GM12865 (cell line): Measurements from ENCODE around the gene IQCK.

Experiments
- DNase-seq: peaks from one replicate; pipeline ENCODE4 v3.0.0; 2010; ENCODE audit warnings: low read depth
- H3K4me3 ChIP-seq: 2 replicates; pipeline ENCODE4 v1.5.1; 2011; ENCODE audit warnings: mild to moderate bottlenecking, low read depth, low read length, control low read depth
- TF ChIP-seq, protein P1 (sequence below): IDR thresholded peaks from 2 replicates; pipeline ENCODE4 v1.5.1; 2011; ENCODE audit warnings: low read length, control low read depth, low read depth, inconsistent platforms; ENCODE audit not compliant: insufficient read depth; ENCODE audit errors: missing control alignments

The IQCK gene

DNA sequence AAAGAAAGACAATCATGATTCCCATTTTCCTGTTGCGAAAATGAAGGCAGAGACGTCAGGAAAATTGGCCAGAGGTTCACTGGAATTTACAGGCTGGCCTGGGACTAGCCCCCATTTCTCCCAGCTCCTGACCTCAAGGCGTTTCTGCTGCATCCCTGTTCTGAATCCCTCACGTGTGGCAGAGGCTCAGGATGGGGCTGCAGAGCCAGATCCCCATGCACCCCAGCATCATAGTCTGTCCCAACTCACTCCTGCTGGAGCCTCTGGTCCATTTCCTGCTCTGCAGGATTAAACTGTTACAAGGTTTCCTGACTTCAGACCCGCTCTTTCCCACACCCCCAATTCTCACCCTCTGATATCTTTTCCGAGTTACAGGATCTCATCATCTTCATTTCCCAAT is 163.7 kb downstream of the IQCK start:
- TF ChIP-seq, protein P1, sequence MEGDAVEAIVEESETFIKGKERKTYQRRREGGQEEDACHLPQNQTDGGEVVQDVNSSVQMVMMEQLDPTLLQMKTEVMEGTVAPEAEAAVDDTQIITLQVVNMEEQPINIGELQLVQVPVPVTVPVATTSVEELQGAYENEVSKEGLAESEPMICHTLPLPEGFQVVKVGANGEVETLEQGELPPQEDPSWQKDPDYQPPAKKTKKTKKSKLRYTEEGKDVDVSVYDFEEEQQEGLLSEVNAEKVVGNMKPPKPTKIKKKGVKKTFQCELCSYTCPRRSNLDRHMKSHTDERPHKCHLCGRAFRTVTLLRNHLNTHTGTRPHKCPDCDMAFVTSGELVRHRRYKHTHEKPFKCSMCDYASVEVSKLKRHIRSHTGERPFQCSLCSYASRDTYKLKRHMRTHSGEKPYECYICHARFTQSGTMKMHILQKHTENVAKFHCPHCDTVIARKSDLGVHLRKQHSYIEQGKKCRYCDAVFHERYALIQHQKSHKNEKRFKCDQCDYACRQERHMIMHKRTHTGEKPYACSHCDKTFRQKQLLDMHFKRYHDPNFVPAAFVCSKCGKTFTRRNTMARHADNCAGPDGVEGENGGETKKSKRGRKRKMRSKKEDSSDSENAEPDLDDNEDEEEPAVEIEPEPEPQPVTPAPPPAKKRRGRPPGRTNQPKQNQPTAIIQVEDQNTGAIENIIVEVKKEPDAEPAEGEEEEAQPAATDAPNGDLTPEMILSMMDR = no peak
- no peak overlapping the region for H3K4me3 ChIP-seq
- no peak for DNase-seq

DNA sequence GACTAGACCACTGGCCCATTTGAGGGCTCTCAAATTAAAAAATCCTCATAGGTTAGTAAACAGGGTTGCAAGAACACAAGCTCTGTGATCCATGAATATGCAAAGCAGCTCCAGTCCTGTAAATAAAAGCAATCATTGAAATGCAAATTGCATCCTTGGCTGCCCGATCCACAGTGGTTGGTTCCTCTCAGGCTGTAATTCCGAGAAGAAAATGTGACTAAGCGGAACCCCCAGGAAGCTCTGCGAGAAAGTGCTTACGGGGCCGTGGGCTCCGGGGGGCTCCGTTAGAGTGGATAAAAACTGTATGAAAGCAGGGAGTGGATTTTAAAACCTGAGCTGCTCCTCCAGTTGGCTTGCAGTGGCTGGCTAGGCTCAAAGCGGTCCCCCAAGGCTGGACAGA is 164.1 kb downstream of the IQCK start:
- TF ChIP-seq, protein P1 = no peak
- DNase-seq = no peak
- H3K4me3 ChIP-seq = no peak overlapping the region

DNA sequence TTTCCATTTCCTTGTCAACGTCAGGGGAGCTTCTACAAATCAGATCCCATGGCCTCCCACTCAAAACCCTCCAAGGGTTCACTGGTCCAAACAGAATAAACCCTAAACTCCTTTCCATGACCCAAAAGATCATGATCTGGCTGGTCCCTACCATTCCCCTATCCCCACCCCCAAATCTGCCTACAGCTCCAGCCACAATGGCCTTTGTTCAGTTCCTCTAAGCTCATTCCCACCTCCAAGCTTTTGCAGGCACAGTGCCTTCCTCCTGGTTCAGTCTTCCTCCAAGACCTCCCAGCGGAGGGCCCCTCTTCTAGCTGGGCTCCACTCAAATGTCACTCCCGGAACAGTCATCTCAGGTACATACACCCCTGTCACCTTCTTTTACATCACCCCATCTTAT is 164.6 kb downstream of the IQCK start:
- TF ChIP-seq, protein P1 = no peak
- H3K4me3 ChIP-seq = no peak overlapping the region
- DNase-seq = no peak

DNA sequence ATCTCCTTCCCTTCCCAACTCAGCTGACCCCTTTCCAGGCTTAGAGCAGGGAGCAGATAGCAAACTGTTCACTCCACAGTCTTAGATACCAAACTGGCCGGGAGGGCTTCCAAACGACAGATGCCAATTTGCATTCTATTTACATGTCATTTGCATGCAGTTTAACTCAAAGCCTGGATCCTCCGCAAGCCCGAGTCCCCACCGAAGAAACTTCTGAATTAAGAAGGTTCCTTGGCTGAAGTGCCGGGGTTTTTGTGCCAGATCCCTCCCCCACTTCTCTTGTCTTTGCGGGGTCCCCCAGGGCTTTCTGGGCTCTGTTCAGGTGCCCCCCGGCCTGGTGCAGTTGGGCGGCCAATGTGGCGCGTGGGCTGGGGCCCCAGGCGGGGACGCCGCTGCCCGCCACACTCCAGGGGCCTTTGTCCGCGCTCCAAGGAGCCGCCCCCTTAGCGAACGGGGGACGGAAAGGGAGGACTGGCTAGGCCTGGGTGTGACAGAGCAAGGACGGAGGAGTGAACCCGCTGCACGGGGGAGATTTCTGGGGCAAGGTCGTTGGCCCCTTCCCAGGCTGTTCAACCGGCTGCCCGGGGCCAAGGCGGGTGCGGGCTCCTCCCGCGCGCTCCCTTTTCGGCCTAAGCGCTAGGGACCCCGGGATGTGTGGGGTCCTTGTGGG is 165.4 kb downstream of the IQCK start:
- no peak for DNase-seq
- H3K4me3 ChIP-seq = no peak overlapping the region

DNA sequence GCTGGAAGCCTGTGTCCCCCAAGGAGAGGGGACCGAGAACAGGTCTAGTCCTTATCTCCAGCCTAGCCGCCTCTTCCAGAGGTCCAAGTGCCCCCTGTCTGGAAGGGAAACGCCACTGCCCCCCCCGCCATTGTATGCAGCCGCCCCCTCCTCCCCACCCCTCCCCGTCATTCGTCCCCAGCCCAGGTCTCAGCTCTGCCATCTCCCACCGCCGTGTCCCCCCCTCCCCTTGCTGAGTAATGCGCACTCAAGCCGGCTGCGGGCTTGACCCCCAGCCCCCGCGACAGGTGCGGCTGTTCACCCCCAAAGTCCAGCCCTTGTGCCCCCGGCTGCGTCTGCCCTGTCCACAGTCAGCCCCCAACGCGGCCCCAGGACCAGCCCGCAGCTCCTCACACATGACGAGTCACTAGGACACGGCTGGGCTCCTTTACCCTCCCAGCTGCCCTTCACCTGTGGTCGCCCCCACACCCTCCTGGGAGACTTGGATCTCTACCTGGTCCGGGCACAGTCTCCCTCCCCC is 166.0 kb downstream of the IQCK start:
- TF ChIP-seq, protein P1 = no peak
- no peak for DNase-seq
- H3K4me3 ChIP-seq = no peak overlapping the region

More for the DNA sequence above, 165.4 kb downstream of the IQCK start:
- TF ChIP-seq, protein P1 = no peak

DNA sequence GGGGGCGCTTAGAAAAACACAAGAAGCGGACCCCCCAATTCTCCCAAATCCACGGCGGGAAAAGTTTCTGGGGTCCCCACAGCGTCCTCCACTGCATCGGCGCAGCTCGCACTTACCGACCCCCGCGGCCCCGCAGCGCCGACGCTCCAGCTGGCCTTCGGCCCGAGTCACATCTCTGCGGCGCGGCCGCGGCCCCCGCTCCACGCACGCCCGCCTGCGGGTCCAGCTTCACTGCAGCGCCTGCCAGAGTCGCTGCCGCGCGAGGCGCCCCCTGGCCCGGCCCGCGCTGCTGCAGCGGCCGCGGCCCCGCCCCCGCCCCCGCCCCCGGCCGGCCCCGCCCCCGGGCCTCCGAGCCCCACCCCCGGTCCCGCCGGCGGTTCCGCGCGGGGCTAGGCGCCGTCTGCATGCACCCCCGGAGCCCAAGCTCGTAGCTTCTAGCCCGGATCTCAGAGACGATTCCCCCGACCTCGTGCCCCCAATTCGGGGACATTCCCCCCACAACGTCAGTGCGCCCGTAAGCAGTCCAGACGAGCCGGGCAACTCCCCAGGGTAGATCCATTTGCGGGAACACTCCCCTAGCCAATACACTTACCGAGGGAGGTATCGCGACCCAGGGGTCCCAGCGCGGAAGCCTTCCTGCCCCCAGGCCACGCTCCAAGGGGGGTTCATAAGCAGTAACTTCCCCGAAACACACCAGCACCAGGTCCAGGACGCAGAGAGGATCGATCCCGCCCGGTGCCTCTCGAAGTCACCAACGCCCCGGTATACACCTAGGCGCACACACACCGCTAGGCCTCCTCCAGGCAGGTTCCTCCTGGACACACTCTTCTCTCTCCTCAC is 166.8 kb downstream of the IQCK start, which contains the start of gene GPRC5B:
Gene GPRC5B (minus strand): TSS at position 238 of the 840 bp plus-strand sequence. CDS start 12,003 bp downstream, outside the sequence.
- peak; percentile 17 for DNase-seq
- H3K4me3 ChIP-seq = peak within 1 kb of the TSS; percentile 44
- TF ChIP-seq, protein P1 = no peak
